GM10266 (cell line): ENCODE results near the gene EPHB1.

ENCODE experiments used
- DNase-seq: peaks from one replicate; pipeline ENCODE4 v3.0.0; 2012; ENCODE audit errors: extremely low spot score
- CTCF ChIP-seq: IDR thresholded peaks from 2 replicates; pipeline ENCODE4 v1.5.1; 2012; ENCODE audit warnings: mild to moderate bottlenecking, low read depth; ENCODE audit not compliant: control insufficient read depth, insufficient read depth; ENCODE audit errors: missing control alignments

Gene EPHB1

GRCh38 chr3:134955874-134956273 is 160.8 kb downstream of the EPHB1 start:
- TF ChIP-seq CTCF: no peak
- no peak for DNase-seq

GRCh38 chr3:134956395-134956794 is 161.3 kb downstream of the EPHB1 start:
- no peak for TF ChIP-seq CTCF

GRCh38 chr3:134956844-134957243 is 161.8 kb downstream of the EPHB1 start:
- no peak for TF ChIP-seq CTCF
- DNase-seq: no peak

More at GRCh38 chr3:134956395-134956794, 161.3 kb downstream of the EPHB1 start:
- no peak for DNase-seq

- TF ChIP-seq CTCF: no peak
- no peak for DNase-seq
Measured at GRCh38 chr3:134959516-134959915, 164.5 kb downstream of the EPHB1 start.

GRCh38 chr3:134964226-134964625 is 169.2 kb downstream of the EPHB1 start:
- TF ChIP-seq CTCF: no peak
- no peak for DNase-seq

- no peak for DNase-seq
- TF ChIP-seq CTCF: no peak
Measured at GRCh38 chr3:134965865-134966481, 170.9 kb downstream of the EPHB1 start.

GRCh38 chr3:134970895-134971294 is 175.8 kb downstream of the EPHB1 start:
- no peak for DNase-seq
- no peak for TF ChIP-seq CTCF
